Inflammatory macrophage treated with lipopolysaccharide for 1 hour (primary cell): ENCODE results near the gene CLDN11.

Experiments used
- DNase-seq, 2 donors: peaks; one replicate each; pipeline ENCODE4 v3.0.0-alpha.2; 2020 to 2022

CLDN11 gene

GRCh38 chr3:170473358-170473757, 54.7 kb downstream of the CLDN11 start:
- no peak for DNase-seq

GRCh38 chr3:170475092-170475685, 56.5 kb downstream of the CLDN11 start:
- DNase-seq: no peak

- no peak for DNase-seq
Measured at GRCh38 chr3:170476291-170476690, 57.6 kb downstream of the CLDN11 start.

- no peak for DNase-seq
Measured at GRCh38 chr3:170477395-170477794, 58.7 kb downstream of the CLDN11 start.

- DNase-seq: no peak
Measured at GRCh38 chr3:170480111-170480510, 61.4 kb downstream of the CLDN11 start.

GRCh38 chr3:170482199-170482598, 63.5 kb downstream of the CLDN11 start:
- DNase-seq: no peak

GRCh38 chr3:170483485-170484262, 65.0 kb downstream of the CLDN11 start:
- no peak for DNase-seq
